ENCODE results near the gene BRWD1.

The BRWD1 gene

GRCh38 chr21:39313571-39314142 lies at the start of gene BRWD1:
Gene BRWD1 (minus strand): TSS chr21:39313632. CDS start chr21:39313491, 141 bp downstream.
- peak; percentile 78 for DNase-seq

DNA sequence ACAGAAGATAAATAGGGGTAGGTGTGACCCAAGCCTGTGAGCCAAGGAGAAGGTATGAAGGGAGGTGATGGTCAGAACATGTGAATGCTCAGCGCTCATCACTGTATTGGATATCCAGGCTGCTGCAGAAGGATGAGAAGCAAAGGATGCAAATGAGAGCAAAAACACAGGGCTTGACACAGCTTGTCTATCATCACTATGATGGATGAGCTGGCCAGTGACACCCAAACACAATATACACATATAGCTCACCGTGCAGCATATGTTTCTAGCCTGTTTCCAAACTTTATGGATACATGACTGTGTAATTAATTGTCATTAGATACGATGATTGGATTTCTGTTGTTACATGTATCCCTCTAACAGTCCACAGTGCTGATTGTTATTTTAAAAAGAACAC lies 49.3 kb upstream of the BRWD1 start:
- DNase-seq = no peak

DNA sequence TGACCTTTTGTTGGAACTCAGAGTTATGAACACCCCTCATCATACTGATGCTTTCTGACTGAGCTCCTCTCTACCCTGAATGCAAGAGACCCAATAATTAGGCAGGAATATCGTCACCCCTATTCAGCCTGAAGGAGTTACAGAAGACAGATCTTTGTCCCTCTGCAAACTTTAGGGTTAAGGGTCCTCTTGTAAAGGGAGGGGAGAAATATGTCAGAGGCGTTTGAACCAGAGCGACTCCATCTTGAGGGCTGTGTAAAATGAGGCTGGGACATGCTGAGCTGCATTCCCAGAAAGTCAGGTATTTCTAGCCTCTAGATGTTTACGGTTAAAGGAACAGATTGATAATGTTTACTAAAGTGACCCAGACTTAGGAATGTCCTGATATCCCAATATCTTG lies 46.0 kb upstream of the BRWD1 start:
- DNase-seq = no peak

- DNase-seq = no peak
Observed at GRCh38 chr21:39353295-39353694, 39.9 kb upstream of the BRWD1 start.

DNA sequence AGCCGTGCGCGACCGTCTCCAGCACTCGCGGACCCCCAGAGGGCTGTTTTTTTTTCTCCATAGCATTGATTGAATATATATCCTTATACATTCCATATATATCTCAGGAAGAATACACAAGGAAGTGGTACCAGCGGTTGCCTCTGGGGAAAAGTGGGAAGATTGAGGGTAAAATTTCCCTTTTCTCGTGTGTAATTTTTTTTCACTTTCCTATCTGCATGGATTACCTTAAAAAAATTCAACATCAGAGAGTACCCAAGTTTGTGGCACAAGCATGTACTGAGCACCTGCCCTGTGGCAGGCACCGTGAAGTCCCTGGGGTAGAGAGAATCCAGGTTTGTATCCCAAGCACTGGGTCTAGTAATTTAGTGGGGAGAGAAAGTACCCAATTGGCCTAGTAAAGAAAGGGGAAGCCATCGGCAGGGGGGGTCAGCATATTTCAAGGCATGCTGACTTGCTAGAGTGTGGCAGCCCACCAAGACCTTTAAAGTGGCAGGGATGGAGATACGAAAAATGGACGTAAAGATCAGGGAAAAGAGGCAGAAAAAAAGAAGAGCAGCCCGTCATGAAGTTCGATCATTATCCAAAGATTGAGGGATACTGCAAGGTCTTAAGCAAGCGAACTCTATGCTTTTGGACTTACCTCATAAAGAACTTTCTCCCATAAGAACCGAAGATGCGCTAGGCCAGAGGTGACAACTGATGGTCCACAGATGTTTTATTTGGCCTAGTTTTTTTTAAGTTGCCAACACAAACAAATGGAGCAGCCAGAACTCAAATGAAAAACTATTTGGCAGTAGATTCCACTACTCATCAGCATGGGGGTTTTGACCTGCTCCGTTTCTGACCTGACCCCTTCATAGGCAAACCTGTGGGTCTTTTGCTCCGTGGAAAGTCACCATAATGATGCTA lies 36.9 kb upstream of the BRWD1 start:
- no peak for DNase-seq

DNA sequence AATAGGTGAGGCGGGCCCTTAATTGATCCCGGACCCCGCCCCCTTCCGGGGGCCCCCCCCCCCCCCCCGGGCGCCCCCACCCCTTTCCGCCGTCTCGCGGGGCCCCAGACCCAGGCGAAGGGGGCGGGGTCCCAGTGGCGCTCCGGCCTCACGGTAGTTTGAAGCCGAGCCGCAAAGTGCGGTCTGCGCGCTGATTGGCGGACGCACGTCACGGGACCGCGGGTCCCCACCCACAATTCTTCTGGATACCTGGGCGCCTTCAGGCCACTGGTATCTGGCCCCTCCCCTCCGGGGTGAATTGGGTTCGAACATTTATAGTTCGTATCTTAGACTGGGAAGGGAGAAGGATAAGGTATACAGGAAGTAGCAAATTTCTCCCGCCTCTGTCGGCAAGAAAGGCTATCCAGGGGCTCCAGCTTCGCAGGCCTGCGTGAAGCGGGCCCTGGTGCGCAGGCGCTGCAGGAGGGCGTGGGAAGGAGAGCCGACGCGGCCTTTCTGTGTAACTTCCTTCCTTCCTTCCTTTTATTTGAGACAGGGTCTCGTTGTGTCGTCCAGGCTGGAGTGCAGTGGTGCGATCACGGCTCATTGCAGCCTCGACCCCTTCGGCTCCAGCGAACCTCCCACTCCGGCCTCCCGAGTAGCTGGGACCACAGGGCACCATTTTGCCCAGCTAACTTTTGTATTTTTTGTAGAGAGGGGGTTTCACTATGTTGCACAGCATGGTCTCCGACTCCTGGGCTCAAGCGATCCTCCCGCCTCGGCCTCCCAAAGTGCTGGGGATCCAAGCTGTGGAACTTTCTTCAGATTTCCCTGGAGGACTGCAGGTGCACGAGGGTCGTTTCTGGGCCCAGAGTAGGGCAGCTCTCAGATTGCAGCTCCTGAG lies 36.0 kb upstream of the BRWD1 start:
- DNase-seq = peak; percentile 96

DNA sequence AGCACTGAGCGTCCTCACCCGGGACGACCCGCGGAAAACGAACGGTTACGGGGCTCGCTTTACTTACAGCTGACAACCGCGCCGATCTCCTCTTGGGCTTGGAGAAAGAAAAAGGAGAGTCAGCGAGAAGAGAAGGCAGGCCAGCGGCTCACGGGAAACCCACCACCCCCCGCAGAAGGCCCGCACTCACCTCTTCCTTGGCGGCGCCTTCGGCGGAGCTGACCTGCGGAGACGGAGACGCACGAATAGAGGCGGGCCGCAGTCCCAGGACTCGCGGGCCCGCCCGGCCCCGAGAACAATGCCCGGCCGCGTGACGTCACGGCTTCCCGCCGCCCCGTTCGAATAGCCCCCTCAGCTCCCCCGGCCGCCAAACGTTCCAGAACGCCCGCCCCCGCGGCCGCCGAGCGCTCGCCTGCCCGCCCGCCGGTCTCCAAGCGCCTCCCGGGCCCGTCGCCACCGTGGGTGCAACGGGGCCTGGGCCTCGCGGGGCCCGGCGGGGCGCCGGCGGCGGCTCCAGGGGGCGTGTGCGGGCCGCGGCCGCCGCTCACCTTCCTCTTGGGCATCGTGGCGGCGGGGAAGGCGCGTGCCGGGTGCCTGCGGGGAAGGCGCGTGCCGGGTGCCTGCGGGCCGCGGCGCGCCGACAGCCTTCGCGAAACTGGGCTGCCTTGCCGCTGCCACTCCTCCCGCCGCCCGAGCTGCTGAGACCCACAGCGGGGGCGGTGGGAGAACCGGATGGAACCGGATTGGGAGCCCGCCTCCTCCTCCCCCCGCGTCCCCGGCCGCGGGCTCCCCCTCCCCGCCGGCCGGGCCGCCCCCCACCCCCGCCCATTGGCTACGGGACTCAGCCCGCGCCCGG lies 35.2 kb upstream of the BRWD1 start, which contains the start of gene HMGN1:
HMGN1 (minus strand) TSS at position 734 of the 856 bp plus-strand sequence; CDS start at position 563, 171 bp downstream.
- DNase-seq = peak; percentile 88

- no peak for DNase-seq
Observed at GRCh38 chr21:39348040-39348354, 34.6 kb upstream of the BRWD1 start.

GRCh38 chr21:39347537-39347936 lies 34.1 kb upstream of the BRWD1 start:
- no peak for DNase-seq

- no peak for DNase-seq
Observed at GRCh38 chr21:39346671-39347331, 33.4 kb upstream of the BRWD1 start.

DNA sequence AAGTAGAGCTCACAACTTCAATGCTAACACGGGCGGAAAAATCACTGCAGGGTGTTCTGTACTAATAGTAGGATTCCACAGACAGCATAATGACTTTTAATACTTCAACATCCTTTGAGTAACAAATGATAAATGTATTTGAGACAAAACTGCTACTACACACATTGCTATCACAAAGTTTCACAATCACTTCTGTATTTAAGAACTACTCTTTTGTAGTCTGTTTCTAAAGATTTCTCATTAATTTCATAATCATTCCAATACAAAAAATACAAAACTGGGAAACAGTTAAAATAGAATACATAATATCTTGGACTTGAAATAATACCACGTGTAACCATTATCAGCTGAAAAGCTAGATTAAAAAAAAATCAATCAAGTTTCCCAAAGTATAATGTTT lies 32.8 kb upstream of the BRWD1 start:
- DNase-seq = no peak

DNA sequence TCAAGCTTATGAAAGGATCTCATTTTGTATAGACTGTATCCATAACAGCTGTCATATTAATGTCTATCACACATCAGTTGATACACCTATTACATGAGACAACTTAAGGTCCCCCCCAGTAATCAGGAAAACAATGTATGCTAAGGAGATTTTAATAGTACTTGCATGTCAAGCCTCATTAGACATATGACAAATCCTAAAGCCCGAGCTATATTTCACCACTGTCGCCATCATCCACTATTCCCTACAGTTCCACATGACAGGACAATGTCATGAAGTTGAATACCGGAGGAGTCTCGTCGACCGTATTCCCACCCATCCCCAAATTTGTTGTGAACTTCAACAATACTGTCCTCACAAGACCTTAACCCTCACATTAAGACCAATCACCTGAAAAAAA lies 32.0 kb upstream of the BRWD1 start:
- no peak for DNase-seq

DNA sequence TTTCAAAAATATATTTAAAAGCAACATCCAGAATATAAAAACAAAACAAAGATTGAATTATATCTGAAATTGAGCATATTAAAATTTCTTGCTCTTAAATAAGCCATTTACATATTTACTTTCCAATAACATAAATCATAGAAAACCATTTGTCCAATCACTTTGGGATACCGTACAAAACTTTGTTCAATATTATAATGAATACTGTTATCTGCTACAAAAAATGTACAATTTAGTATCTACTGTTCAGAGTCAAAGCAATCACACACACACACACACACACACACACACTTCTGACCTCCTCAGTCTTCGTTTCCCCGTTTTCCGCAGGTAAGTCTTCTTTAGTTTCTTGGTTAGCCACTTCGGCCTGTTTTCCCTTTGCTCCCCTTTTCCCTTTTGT lies 31.4 kb upstream of the BRWD1 start:
- DNase-seq = no peak

DNA sequence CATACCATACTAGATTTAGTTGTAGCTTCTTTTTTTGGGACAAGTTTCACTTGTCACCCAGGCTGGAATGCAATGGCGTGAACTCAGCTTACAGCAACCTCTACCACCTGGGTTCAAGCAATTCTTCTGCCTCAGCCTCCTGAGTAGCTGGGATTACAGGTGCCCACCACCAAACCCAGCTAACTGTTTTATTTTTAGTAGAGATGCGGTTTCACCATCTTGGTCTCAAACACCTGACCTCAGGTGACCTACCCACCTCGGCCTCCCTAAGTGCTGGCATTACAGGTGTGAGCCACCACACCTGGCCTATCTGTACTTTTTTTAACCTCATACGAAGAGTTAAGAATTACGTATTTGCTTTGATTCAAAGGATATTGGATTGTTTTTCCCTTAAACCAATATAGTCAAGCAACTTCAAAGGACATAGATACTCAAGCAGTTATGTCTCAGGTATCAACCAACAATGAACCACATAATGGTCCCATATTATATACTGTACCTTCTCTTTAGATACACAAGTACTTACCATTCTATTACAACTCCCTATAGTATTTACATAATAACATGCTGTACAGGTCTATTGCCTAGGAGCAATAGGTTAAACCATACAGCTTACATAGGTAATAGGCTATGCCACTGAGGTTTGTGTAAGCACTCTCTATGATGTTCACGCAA lies 28.0 kb upstream of the BRWD1 start:
- no peak for DNase-seq

- DNase-seq = no peak
Observed at GRCh38 chr21:39340687-39341086, 27.3 kb upstream of the BRWD1 start.

DNA sequence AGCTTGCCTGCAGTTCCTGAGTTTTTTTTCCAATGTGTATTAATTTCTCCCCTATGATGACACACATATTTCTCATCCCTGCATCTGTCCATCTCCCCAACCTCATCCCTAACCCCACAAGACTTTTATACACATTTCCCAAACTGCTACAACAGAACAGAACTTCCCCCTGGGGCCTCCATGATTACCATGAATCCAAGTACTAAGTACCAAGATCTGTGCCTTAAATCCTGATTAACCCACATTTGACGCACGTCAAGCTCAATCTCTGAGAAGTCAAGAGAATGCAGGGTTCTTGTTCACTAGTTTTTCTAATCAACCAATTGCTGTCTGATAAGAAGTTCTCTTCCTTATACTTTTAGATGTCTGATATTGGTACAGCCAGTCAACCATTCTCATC lies 25.8 kb upstream of the BRWD1 start:
- no peak for DNase-seq

DNA sequence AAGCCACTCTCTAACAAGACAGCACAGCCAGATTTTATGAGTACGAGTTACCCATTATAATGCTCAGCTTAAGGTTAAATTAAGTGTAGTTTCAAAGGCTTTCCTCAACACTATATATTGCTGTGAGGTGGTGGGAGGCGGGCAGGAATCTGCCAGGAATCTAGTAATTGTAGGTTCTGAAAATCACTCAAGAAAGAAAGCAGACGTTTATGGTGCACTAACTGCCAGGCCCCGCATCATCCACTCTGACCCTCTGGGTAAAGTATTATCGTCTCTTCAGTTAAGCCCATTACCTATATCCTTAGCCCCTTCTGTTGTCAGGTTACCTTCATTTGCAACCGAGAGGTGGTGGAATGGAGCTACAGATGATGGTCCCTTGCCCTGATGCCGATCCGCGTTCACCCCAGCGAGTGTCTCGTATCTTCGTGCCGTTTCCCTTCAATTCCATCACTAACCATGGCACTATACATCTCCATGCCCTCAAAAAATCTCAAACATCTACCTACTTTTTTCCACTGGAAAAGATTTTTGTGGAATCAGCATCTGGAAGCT lies 23.1 kb upstream of the BRWD1 start:
- no peak for DNase-seq

DNA sequence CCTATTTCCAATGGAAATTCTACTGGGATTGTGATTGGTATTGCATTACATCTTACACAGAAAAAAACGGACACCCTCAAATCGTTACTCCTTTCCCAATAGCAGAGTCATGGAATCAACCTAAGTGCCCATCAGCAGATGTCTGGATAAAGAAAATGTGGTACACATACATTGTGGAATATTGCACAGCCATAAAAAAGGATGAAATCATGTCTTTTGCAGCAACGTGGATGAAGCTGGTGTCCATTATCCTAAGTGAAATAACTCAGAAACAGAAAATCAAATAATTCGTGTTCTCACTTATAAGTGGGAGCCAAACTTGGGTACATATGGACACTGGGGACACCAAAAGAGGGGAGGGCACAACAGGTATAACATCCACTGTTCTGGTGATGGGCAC lies 21.2 kb upstream of the BRWD1 start:
- DNase-seq = no peak

DNA sequence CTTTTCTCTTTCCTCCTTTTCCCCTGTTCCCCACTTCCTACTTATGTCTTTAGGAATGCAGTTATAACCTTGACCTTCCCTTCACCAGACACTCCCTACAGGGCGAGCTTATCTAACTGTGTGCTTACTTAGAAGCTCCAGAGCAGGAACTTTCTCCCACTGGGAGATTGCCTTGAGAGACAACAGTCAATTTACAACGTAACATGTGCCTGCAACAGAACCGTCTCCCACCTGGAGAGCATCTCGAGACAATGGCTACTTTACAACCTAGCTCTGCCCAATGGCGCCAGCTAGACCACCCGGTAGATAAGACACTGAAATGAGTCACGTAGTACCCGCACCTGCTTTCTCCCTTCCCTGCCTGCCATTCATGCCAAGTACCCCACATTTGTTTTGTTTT lies 18.7 kb upstream of the BRWD1 start:
- no peak for DNase-seq

DNA sequence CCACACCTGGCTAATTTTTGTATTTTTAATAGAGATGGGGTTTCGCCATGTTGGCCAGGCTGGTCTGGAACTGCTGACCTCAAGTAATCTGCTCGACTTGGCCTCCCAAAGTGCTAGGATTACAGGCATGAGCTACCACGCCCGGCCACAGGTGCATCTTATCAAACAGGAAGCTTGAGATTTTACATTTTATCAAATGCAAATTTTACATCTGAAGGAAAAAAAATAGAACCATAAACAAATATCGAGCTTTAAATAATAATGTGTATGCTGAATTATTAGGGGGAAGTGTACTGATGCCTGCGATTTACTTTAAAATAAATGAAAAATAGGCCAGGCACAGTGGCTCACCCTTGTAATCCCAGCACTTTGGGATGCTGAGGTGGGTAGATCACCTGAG lies 16.6 kb upstream of the BRWD1 start:
- DNase-seq = no peak

DNA sequence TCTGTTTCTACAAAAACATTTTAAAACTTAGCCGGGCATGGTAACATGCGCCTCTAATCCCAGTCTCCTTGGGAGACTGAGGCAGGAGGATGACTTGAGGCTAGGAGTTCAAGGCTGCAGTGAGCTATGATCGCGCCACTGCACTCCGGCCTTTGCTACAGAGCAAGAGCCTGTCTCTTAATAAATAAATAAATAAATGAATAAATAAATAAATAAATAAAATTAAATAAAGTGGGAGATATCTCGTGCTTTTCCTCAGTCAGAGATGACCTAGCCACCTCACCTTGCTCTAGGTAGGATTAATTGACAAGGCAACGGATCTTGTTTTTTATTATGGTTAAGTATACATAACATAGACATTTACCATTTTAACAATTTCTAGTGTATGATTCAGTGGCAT lies 14.3 kb upstream of the BRWD1 start:
- no peak for DNase-seq

Measured in CD4-positive, alpha-beta T cell treated with Interleukin-4 for 4 hours (primary cell).